Dendritic cell treated with granulocyte-macrophage colony-stimulating factor and Interleukin-4, amounts not matched to agents 40 ng/mL and 50 ng/mL, for 4 days (primary cell): Measurements from ENCODE around the gene AQP5.

Experiments used
- H3K27ac Mint-ChIP-seq: one replicate; pipeline ENCODE4 v1.8.0; 2022; ENCODE audit warnings: mild to moderate bottlenecking, mixed read lengths
- H3K27me3 Mint-ChIP-seq: one replicate; pipeline ENCODE4 v1.8.0; 2022; ENCODE audit warnings: mild to moderate bottlenecking, mixed read lengths
- H3K36me3 Mint-ChIP-seq: one replicate; pipeline ENCODE4 v1.8.0; 2022; ENCODE audit warnings: low read depth, mixed read lengths
- H3K4me1 Mint-ChIP-seq: one replicate; pipeline ENCODE4 v1.8.0; 2022; ENCODE audit warnings: low read depth, mixed read lengths
- H3K4me3 Mint-ChIP-seq: one replicate; pipeline ENCODE4 v1.8.0; 2022; ENCODE audit warnings: mild to moderate bottlenecking, moderate library complexity, mixed read lengths
- H3K9me3 Mint-ChIP-seq: one replicate; pipeline ENCODE4 v1.8.0; 2022; ENCODE audit warnings: mixed read lengths
- intact Hi-C: fragments of 100-400 bp; cut with micrococcal nuclease; formaldehyde crosslinking; loops from one replicate; pipeline ENCODE4 v1.15.0; 2022

The AQP5 gene

GRCh38 chr12:49941556-49942511, 19.8 kb upstream of the AQP5 start:
- Mint-ChIP-seq H3K4me1 (peaks cover 18% of the 10 kb centered on the region), H3K9me3 (no peaks in the 10 kb centered on the region), H3K4me3 (no peak overlapping the region), H3K27me3 (peaks cover 44% of the 10 kb centered on the region), H3K36me3 (no peaks in the 10 kb centered on the region), H3K27ac (no peak overlapping the region)
- intact Hi-C loops: no loop called here

- Mint-ChIP-seq H3K27ac (no peak overlapping the region), H3K4me3 (no peak overlapping the region), H3K27me3 (peaks cover 49% of the 10 kb centered on the region), H3K9me3 (no peaks in the 10 kb centered on the region), H3K36me3 (no peaks in the 10 kb centered on the region), H3K4me1 (peaks cover 18% of the 10 kb centered on the region)
- intact Hi-C loops: no loop called here
Measured at GRCh38 chr12:49942512-49942893, 19.2 kb upstream of the AQP5 start.

- Mint-ChIP-seq H3K27me3 (peaks cover 55% of the 10 kb centered on the region), H3K27ac (no peak overlapping the region), H3K9me3 (no peaks in the 10 kb centered on the region), H3K4me1 (peaks cover 18% of the 10 kb centered on the region), H3K36me3 (no peaks in the 10 kb centered on the region), H3K4me3 (no peak overlapping the region)
- intact Hi-C loops: no loop called here
Measured at GRCh38 chr12:49942921-49943624, 18.6 kb upstream of the AQP5 start.

DNA sequence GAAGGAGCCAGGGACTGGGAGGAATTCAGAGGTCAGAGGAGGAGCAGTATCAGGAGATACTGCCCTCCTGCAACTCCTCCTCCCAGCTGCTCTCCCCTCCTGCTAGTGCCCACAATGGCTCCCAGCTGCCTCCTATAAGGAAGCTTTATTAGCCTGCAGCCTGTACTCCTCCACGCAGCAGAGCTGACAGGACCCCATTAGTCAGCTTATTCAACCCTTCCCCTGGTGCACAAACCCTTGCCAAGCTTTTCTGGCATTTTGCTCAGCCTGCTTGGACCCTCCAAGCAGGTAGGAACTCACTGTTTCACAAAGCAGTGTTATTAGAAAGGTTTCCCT, 18.1 kb upstream of the AQP5 start:
- no peak overlapping the region for H3K27ac Mint-ChIP-seq
- H3K9me3 Mint-ChIP-seq: no peaks in the 10 kb centered on the region
- no peak overlapping the region for H3K4me3 Mint-ChIP-seq
- intact Hi-C loops: no loop called here
- H3K27me3 Mint-ChIP-seq: peaks cover 57% of the 10 kb centered on the region
- H3K4me1 Mint-ChIP-seq: peaks cover 23% of the 10 kb centered on the region
- H3K36me3 Mint-ChIP-seq: no peaks in the 10 kb centered on the region

- Mint-ChIP-seq H3K9me3 (no peaks in the 10 kb centered on the region), H3K36me3 (no peaks in the 10 kb centered on the region), H3K4me3 (no peak overlapping the region), H3K4me1 (peaks cover 27% of the 10 kb centered on the region), H3K27me3 (peaks cover 60% of the 10 kb centered on the region), H3K27ac (no peak overlapping the region)
- intact Hi-C loops: no loop called here
Measured at GRCh38 chr12:49944046-49944445, 17.6 kb upstream of the AQP5 start.

DNA sequence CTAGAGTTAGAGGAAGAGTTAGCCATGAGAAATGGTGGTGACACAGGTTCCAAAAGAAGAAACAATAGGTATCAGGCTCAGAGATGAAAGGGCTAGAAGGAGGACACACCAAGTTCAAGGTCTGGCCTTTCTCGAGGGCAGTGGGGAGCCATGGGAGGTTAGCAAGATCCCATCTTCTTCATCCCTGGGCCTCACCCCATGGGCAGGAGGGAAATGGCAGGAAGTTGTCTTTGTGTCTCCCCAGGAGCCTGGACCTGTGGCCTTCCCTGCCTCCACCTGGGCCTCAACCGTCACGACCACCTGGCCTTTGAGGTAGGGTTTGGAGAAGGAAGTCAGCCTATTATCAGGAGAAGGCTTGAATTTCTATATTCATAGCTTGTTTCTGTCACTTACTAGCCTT, 17.0 kb upstream of the AQP5 start:
- Mint-ChIP-seq H3K4me3 (no peak overlapping the region), H3K36me3 (no peaks in the 10 kb centered on the region), H3K4me1 (peaks cover 34% of the 10 kb centered on the region), H3K9me3 (no peaks in the 10 kb centered on the region), H3K27ac (no peak overlapping the region), H3K27me3 (peaks cover 66% of the 10 kb centered on the region)
- intact Hi-C loops: loop anchor here (5.0 kb wide), 1 partner anchor 77 kb away; no protein-coding TSS in a partner anchor

DNA sequence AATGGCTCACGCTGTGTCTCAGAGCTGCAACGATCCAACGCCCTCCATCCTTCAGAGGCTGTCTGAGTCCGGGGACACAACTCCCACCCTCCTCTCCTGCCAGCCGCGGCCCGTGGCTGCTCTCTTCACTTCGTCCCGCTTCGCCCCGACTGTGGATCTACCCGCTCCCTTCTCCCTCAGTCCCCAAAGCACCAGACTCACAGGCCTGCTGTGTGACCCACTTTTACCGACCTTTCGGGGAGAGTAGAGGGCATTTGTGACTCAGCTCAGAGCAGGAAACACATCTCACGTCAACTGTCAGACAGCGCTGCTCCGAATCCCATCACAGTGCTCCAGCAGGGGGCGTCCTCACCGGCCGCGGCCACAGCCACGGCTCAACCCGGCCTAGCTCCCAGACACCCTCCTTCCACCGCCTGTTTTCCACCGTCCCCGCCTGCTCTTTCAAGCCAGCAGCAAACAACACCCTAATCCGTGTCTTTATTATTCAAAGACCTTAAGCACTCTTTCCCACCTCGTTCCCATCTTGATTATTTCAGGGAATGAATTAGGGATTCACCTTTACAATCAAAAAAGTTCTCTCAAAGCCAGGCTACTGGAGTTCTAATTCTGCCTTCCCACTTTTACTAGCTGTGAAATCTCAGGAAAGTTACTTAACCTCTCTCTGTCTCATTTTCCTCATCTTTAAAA, 16.1 kb upstream of the AQP5 start:
- H3K27me3 Mint-ChIP-seq: peaks cover 71% of the 10 kb centered on the region
- intact Hi-C loops: loop anchor here (5.0 kb wide), 1 partner anchor 78 kb away; no protein-coding TSS in a partner anchor
- no peaks in the 10 kb centered on the region for H3K36me3 Mint-ChIP-seq
- H3K9me3 Mint-ChIP-seq: no peaks in the 10 kb centered on the region
- peak overlapping the region; percentile 19 for H3K27ac Mint-ChIP-seq
- H3K4me3 Mint-ChIP-seq: peak overlapping the region; percentile 62
- H3K4me1 Mint-ChIP-seq: peaks cover 34% of the 10 kb centered on the region

DNA sequence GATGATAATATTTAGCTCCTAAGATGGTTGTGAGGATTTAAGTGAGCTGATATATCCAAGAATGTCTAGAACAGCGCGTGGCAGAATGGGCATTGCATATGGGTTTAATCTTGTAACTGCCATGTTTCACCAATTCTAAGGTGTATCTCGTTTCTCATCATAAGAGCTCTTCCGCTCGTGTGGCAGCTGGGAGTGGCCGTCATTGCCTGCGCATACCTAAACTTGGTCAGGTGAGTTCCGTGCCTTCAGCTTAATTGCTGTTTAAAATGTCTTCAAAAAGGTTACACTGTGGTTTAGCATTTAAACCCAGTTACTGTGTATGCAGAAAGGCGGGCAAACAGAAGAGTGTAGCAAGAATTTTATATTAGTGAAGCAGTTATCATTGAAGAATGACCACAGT, 15.6 kb upstream of the AQP5 start:
- Mint-ChIP-seq H3K9me3 (no peaks in the 10 kb centered on the region), H3K36me3 (no peaks in the 10 kb centered on the region), H3K4me3 (no peak overlapping the region), H3K27me3 (peaks cover 73% of the 10 kb centered on the region), H3K27ac (no peak overlapping the region), H3K4me1 (peaks cover 37% of the 10 kb centered on the region)
- intact Hi-C loops: loop anchor here (5.0 kb wide), 1 partner anchor 79 kb away; no protein-coding TSS in a partner anchor

GRCh38 chr12:49946497-49946896, 15.2 kb upstream of the AQP5 start:
- no peak overlapping the region for H3K4me3 Mint-ChIP-seq
- H3K9me3 Mint-ChIP-seq: no peaks in the 10 kb centered on the region
- peaks cover 75% of the 10 kb centered on the region for H3K27me3 Mint-ChIP-seq
- H3K27ac Mint-ChIP-seq: no peak overlapping the region
- H3K36me3 Mint-ChIP-seq: no peaks in the 10 kb centered on the region
- H3K4me1 Mint-ChIP-seq: peaks cover 41% of the 10 kb centered on the region
- intact Hi-C loops: loop anchor here (5.0 kb wide), 1 partner anchor 79 kb away; no protein-coding TSS in a partner anchor

GRCh38 chr12:49947593-49948226, 14.0 kb upstream of the AQP5 start:
- Mint-ChIP-seq H3K36me3 (no peaks in the 10 kb centered on the region), H3K27ac (no peak overlapping the region), H3K4me3 (no peak overlapping the region), H3K4me1 (peaks cover 47% of the 10 kb centered on the region), H3K27me3 (peaks cover 81% of the 10 kb centered on the region), H3K9me3 (no peaks in the 10 kb centered on the region)
- intact Hi-C loops: loop anchor here (5.0 kb wide), 1 partner anchor 80 kb away; no protein-coding TSS in a partner anchor

GRCh38 chr12:49948866-49949845, 12.5 kb upstream of the AQP5 start:
- H3K27ac Mint-ChIP-seq: peak overlapping the region; percentile 22
- H3K4me1 Mint-ChIP-seq: peaks cover 41% of the 10 kb centered on the region
- peak overlapping the region; percentile 4 for H3K4me3 Mint-ChIP-seq
- intact Hi-C loops: loop anchor here (5.0 kb wide), 1 partner anchor 82 kb away; no protein-coding TSS in a partner anchor
- H3K36me3 Mint-ChIP-seq: no peaks in the 10 kb centered on the region
- peaks cover 81% of the 10 kb centered on the region for H3K27me3 Mint-ChIP-seq
- no peaks in the 10 kb centered on the region for H3K9me3 Mint-ChIP-seq

- Mint-ChIP-seq H3K27ac (no peak overlapping the region), H3K36me3 (no peaks in the 10 kb centered on the region), H3K9me3 (no peaks in the 10 kb centered on the region), H3K4me3 (no peak overlapping the region), H3K27me3 (peaks cover 85% of the 10 kb centered on the region), H3K4me1 (peaks cover 41% of the 10 kb centered on the region)
- intact Hi-C loops: loop anchor here (5.0 kb wide), 1 partner anchor 83 kb away; no protein-coding TSS in a partner anchor
Measured at GRCh38 chr12:49949866-49950265, 11.8 kb upstream of the AQP5 start.
